ENCODE measurements around the gene PELO. TPM values are rescaled to one million over a fixed set of nuclear protein-coding genes. Genes with fewer than 3 reads are reported as not detected.
A peak's percentile ranks its signal among the peaks of the same experiment; 100 is the strongest.
"Not testable (repeated sequence)": the region's sequence is repeated elsewhere in the genome, so short reads cannot be mapped to it uniquely, and the experiment has no call there.

The PELO gene
- polyA plus RNA-seq (2013, experiment 1 of 2; ENCODE audit: insufficient read length), result 17.7 TPM
- 17.5 TPM for polyA plus RNA-seq (2013, experiment 2 of 2; ENCODE audit: insufficient read length)

- peak; percentile 78 for DNase-seq
Measured at GRCh38 chr5:52787600-52788504, at the start of gene PELO, which contains the start of gene ITGA1. Gene PELO, plus strand, starts transcription at chr5:52787916. Its CDS starts 12,479 bp downstream, at chr5:52800395. Gene ITGA1, plus strand, starts transcription at chr5:52787916. Its CDS starts 438 bp downstream, at chr5:52788354.

- DNase-seq, result no peak
Measured at GRCh38 chr5:52738095-52738506, 49.6 kb upstream of the PELO start.

- no peak for DNase-seq
Measured at GRCh38 chr5:52740007-52740406, 47.7 kb upstream of the PELO start.

GRCh38 chr5:52743012-52743411 is 44.7 kb upstream of the PELO start:
- no peak for DNase-seq

- no peak for DNase-seq
Measured at GRCh38 chr5:52743529-52743928, 44.2 kb upstream of the PELO start.

- DNase-seq, result peak; percentile 44
Measured at GRCh38 chr5:52743970-52744369, 43.7 kb upstream of the PELO start.

- not testable (repeated sequence) for DNase-seq
Measured at GRCh38 chr5:52744867-52745458, 42.8 kb upstream of the PELO start.

- DNase-seq, result peak; percentile 63
Measured at GRCh38 chr5:52746539-52746938, 41.2 kb upstream of the PELO start.

GRCh38 chr5:52748590-52748989 is 39.1 kb upstream of the PELO start:
- DNase-seq, result no peak

- no peak for DNase-seq
Measured at GRCh38 chr5:52749666-52750065, 38.0 kb upstream of the PELO start.

- no peak for DNase-seq
Measured at GRCh38 chr5:52751137-52751536, 36.6 kb upstream of the PELO start.

- DNase-seq, result no peak
Measured at GRCh38 chr5:52754051-52754450, 33.7 kb upstream of the PELO start.

- DNase-seq, result no peak
Measured at GRCh38 chr5:52757527-52757926, 30.2 kb upstream of the PELO start.

- no peak for DNase-seq
Measured at GRCh38 chr5:52758014-52758413, 29.7 kb upstream of the PELO start.

GRCh38 chr5:52759331-52759730 is 28.4 kb upstream of the PELO start:
- no peak for DNase-seq

- no peak for DNase-seq
Measured at GRCh38 chr5:52760695-52761366, 26.9 kb upstream of the PELO start.

- DNase-seq, result no peak
Measured at GRCh38 chr5:52767217-52767743, 20.4 kb upstream of the PELO start.

GRCh38 chr5:52767766-52768480 is 19.8 kb upstream of the PELO start:
- no peak for DNase-seq

GRCh38 chr5:52769061-52769460 is 18.7 kb upstream of the PELO start:
- peak; percentile 45 for DNase-seq

- no peak for DNase-seq
Measured at GRCh38 chr5:52770287-52770939, 17.3 kb upstream of the PELO start.

GRCh38 chr5:52771343-52772039 is 16.2 kb upstream of the PELO start:
- no peak for DNase-seq

All from fibroblast of skin of abdomen (primary cell).